Lower lobe of right lung (tissue), 2 donors: Measurements from ENCODE around the gene USF2. TPM values are rescaled to one million over a fixed set of nuclear protein-coding genes. Genes with fewer than 3 reads are reported as not detected.

Experiments
- ATAC-seq, 2 donors: fragments of 200-7000 bp; cut with Tn5 transposase; one replicate each; pipeline ENCODE4 v1.9.1; 2020 to 2022; ENCODE audit warnings: mild to moderate bottlenecking in 2 of 2, moderate library complexity in 2 of 2
- DNase-seq: peaks from one replicate; pipeline ENCODE4 v3.0.0-alpha.2; 2020
- H3K27ac ChIP-seq: fragments of 200-600 bp; one replicate; pipeline ENCODE4 v1.8.0; 2022
- H3K27me3 ChIP-seq: fragments of 200-600 bp; one replicate; pipeline ENCODE4 v1.8.0; 2022; ENCODE audit warnings: low read depth
- H3K36me3 ChIP-seq: fragments of 200-600 bp; one replicate; pipeline ENCODE4 v1.8.0; 2022; ENCODE audit warnings: mild to moderate bottlenecking
- H3K4me1 ChIP-seq: fragments of 200-600 bp; one replicate; pipeline ENCODE4 v1.8.0; 2022
- H3K4me3 ChIP-seq: fragments of 200-600 bp; one replicate; pipeline ENCODE4 v1.8.0; 2022; ENCODE audit warnings: mild to moderate bottlenecking
- H3K9me3 ChIP-seq: fragments of 200-600 bp; one replicate; pipeline ENCODE4 v1.8.0; 2022
- CTCF ChIP-seq: fragments of 200-600 bp; IDR thresholded peaks from one replicate; pipeline ENCODE4 v1.8.0; 2022; ENCODE audit warnings: antibody characterized with exemption, mild to moderate bottlenecking
- intact Hi-C: fragments of 100-400 bp; cut with DNase I; formaldehyde crosslinking; loops from one replicate; pipeline ENCODE4 v1.11.0; 2022
- total RNA-seq: library from RNA; stranded (reverse); fragmentation: NEBNext Ultra II Directional; extraction: Animal tissue kit (Norgen Biotek cat#: 25700); gene quantifications from one replicate; pipeline ENCODE4 v1.2.1, GENCODE V29; 2021
- donor health status: DM: no; HTN: yes; CAD: no; lungs with severe emphysema.

Gene USF2
- total RNA-seq, 1 donor from 2014 or later: 171 TPM

- DNase-seq (no peak), ATAC-seq (no peak)
- Histone ChIP-seq H3K4me3 (no peak overlapping the region), H3K36me3 (peaks cover 37% of the 10 kb centered on the region), H3K27me3 (peaks cover 8% of the 10 kb centered on the region), H3K9me3 (no peaks in the 10 kb centered on the region), H3K27ac (peak overlapping the region; percentile 62), H3K4me1 (peaks cover 30% of the 10 kb centered on the region)
- intact Hi-C loops: no loop called here
- no peak for TF ChIP-seq CTCF
Observed at GRCh38 chr19:35254341-35255297, 14.1 kb upstream of the USF2 start.

GRCh38 chr19:35256566-35256965 lies 12.2 kb upstream of the USF2 start:
- Histone ChIP-seq H3K27me3 (no peaks in the 10 kb centered on the region), H3K9me3 (no peaks in the 10 kb centered on the region), H3K4me1 (peaks cover 24% of the 10 kb centered on the region), H3K27ac (no peak overlapping the region), H3K36me3 (peaks cover 30% of the 10 kb centered on the region), H3K4me3 (no peak overlapping the region)
- no peak for DNase-seq
- no peak for ATAC-seq
- TF ChIP-seq CTCF: no peak
- intact Hi-C loops: no loop called here

- DNase-seq: no peak
- no peak for TF ChIP-seq CTCF
Observed at GRCh38 chr19:35257113-35257461, 11.7 kb upstream of the USF2 start.

GRCh38 chr19:35260694-35261304 lies 8.0 kb upstream of the USF2 start:
- ATAC-seq (no peak), DNase-seq (no peak)
- peaks cover 26% of the 10 kb centered on the region for H3K4me1 ChIP-seq
- peaks cover 31% of the 10 kb centered on the region for H3K36me3 ChIP-seq
- no peak for TF ChIP-seq CTCF
- intact Hi-C loops: no loop called here
- no peaks in the 10 kb centered on the region for H3K9me3 ChIP-seq
- H3K27ac ChIP-seq: no peak overlapping the region
- H3K27me3 ChIP-seq: no peaks in the 10 kb centered on the region
- no peak overlapping the region for H3K4me3 ChIP-seq

More at GRCh38 chr19:35257113-35257461, 11.7 kb upstream of the USF2 start:
- intact Hi-C loops: no loop called here
- peaks cover 29% of the 10 kb centered on the region for H3K4me1 ChIP-seq
- H3K36me3 ChIP-seq: peaks cover 30% of the 10 kb centered on the region
- no peak overlapping the region for H3K27ac ChIP-seq
- ATAC-seq: no peak
- H3K9me3 ChIP-seq: no peaks in the 10 kb centered on the region
- H3K27me3 ChIP-seq: no peaks in the 10 kb centered on the region
- H3K4me3 ChIP-seq: no peak overlapping the region

GRCh38 chr19:35261356-35262100 lies 7.2 kb upstream of the USF2 start:
- no peak for DNase-seq
- peaks cover 34% of the 10 kb centered on the region for H3K36me3 ChIP-seq
- no peak overlapping the region for H3K4me3 ChIP-seq
- intact Hi-C loops: no loop called here
- H3K9me3 ChIP-seq: no peaks in the 10 kb centered on the region
- no peak for TF ChIP-seq CTCF
- peaks cover 33% of the 10 kb centered on the region for H3K4me1 ChIP-seq
- H3K27ac ChIP-seq: no peak overlapping the region
- ATAC-seq: peak in 1 of 2 donors; percentile 4
- no peaks in the 10 kb centered on the region for H3K27me3 ChIP-seq
